Keratinocyte (primary cell): ENCODE results near the gene ACOXL. TPM values are rescaled to one million over a fixed set of nuclear protein-coding genes. Genes with fewer than 3 reads are reported as not detected.

Experiments used
- DNase-seq: peaks from one replicate; pipeline ENCODE4 v3.0.0-alpha.2; 2011; ENCODE audit warnings: low read depth, missing footprints, low spot score
- FAIRE-seq: peaks from 2 replicates; lab custom pipeline; 2011; peaks lifted over from hg19 to GRCh38; lab: Jason Lieb, UNC
- H2AFZ ChIP-seq: 2 replicates; pipeline ENCODE4 v1.6.0; 2012; ENCODE audit warnings: low read length, control low read depth, inconsistent platforms; ENCODE audit not compliant: control insufficient read depth
- H3K27ac ChIP-seq: 2 replicates; pipeline ENCODE4 v1.5.1; 2011; ENCODE audit warnings: low read length; ENCODE audit not compliant: control insufficient read depth, insufficient read depth
- H3K27me3 ChIP-seq: 3 replicates; pipeline ENCODE4 v1.6.0; 2011; ENCODE audit warnings: low read length; ENCODE audit not compliant: control insufficient read depth, insufficient read depth; ENCODE audit errors: extremely low read depth
- H3K36me3 ChIP-seq, 2 experiments: 2 replicates in 1 of 2; 3 replicates in 1 of 2; pipeline ENCODE4 v1.5.1; 2011; ENCODE audit warnings: low read length in 2 of 2, mild to moderate bottlenecking in 1 of 2; ENCODE audit not compliant: control insufficient read depth in 2 of 2, insufficient read depth in 2 of 2; ENCODE audit errors: extremely low read depth in 1 of 2
- H3K4me1 ChIP-seq: 3 replicates; pipeline ENCODE4 v1.5.1; 2011; ENCODE audit warnings: low read length; ENCODE audit not compliant: control insufficient read depth, insufficient read depth; ENCODE audit errors: extremely low read depth
- H3K4me2 ChIP-seq: 3 replicates; pipeline ENCODE4 v1.6.0; 2011; ENCODE audit warnings: low read depth, low read length; ENCODE audit not compliant: control insufficient read depth, insufficient read depth; ENCODE audit errors: extremely low read depth
- H3K4me3 ChIP-seq, 3 experiments: fragments of 200-600 bp in 1 of 3; sonication (generic) in 1 of 3; 2 replicates in 2 of 3; 3 replicates in 1 of 3; pipeline ENCODE4 v1.5.1; 2011 to 2016; ENCODE audit warnings: low read length in 3 of 3, mild to moderate bottlenecking in 3 of 3, control low read depth in 2 of 3, inconsistent platforms in 1 of 3, low read depth in 1 of 3, mixed read lengths in 1 of 3, mixed run types in 1 of 3, moderate library complexity in 1 of 3; ENCODE audit not compliant: control insufficient read depth in 2 of 3, insufficient read depth in 2 of 3; ENCODE audit errors: extremely low read depth in 1 of 3
- H3K79me2 ChIP-seq: 2 replicates; pipeline ENCODE4 v1.6.0; 2012; ENCODE audit warnings: low read length; ENCODE audit not compliant: control insufficient read depth, insufficient read depth
- H3K9ac ChIP-seq: 3 replicates; pipeline ENCODE4 v1.6.0; 2011; ENCODE audit warnings: low read length; ENCODE audit not compliant: control insufficient read depth, insufficient read depth; ENCODE audit errors: extremely low read depth
- H3K9me1 ChIP-seq: 3 replicates; pipeline ENCODE4 v1.6.0; 2011; ENCODE audit warnings: low read length; ENCODE audit not compliant: control insufficient read depth, insufficient read depth; ENCODE audit errors: extremely low read depth
- H3K9me3 ChIP-seq: 2 replicates; pipeline ENCODE4 v1.5.1; 2012; ENCODE audit warnings: low read depth, low read length; ENCODE audit not compliant: control insufficient read depth
- H4K20me1 ChIP-seq: 3 replicates; pipeline ENCODE4 v1.6.0; 2011; ENCODE audit warnings: low read length; ENCODE audit not compliant: control insufficient read depth, insufficient read depth; ENCODE audit errors: extremely low read depth
- EZH2 ChIP-seq: IDR thresholded peaks from one replicate; pipeline ENCODE4 v1.6.1; 2012; ENCODE audit warnings: inconsistent platforms, mild to moderate bottlenecking, low read length, moderate library complexity
- dilution Hi-C: fragments of 300-500 bp; cut with MboI; formaldehyde crosslinking; loops from one replicate; pipeline ENCODE4 v1.7.0; 2020; ENCODE audit warnings: low sequenced_read_pairs; ENCODE audit not compliant: extremely low pct_ligation_motif_present
- polyA plus RNA-seq, 5 experiments: library from polyadenylated mRNA; depleted of rRNA in 3 of 5; stranded (reverse) in 3 of 5; stranded (forward) in 1 of 5; unstranded in 1 of 5; fragments of >200 nt; gene quantifications; 1 replicate in 1 of 5; 2 replicates in 3 of 5; 3 replicates in 1 of 5; pipeline versions ENCODE4 v1.2.1 to v1.2.3, GENCODE V29; 2011 to 2012; ENCODE audit warnings: missing spikeins in 2 of 5, low read depth in 1 of 5, low replicate concordance in 1 of 5
- TF ChIP-seq, protein P1 (sequence below), 3 experiments: IDR thresholded peaks in 1 of 3; conservative IDR thresholded peaks in 1 of 3; optimal IDR thresholded peaks in 1 of 3; 2 replicates in 2 of 3; 3 replicates in 1 of 3; pipeline versions ENCODE3 to v1.5.1; 2011; ENCODE audit warnings: low read length in 3 of 3, mild to moderate bottlenecking in 3 of 3, moderate library complexity in 2 of 3, control low read depth in 1 of 3, inconsistent platforms in 1 of 3; ENCODE audit not compliant: insufficient read depth in 2 of 3; ENCODE audit errors: extremely low read depth in 1 of 3

ACOXL gene
- polyA plus RNA-seq, 1 donor (not counting 4 experiments of a cell fraction or from before 2014, with no cell fraction given) = 0.04 TPM

DNA sequence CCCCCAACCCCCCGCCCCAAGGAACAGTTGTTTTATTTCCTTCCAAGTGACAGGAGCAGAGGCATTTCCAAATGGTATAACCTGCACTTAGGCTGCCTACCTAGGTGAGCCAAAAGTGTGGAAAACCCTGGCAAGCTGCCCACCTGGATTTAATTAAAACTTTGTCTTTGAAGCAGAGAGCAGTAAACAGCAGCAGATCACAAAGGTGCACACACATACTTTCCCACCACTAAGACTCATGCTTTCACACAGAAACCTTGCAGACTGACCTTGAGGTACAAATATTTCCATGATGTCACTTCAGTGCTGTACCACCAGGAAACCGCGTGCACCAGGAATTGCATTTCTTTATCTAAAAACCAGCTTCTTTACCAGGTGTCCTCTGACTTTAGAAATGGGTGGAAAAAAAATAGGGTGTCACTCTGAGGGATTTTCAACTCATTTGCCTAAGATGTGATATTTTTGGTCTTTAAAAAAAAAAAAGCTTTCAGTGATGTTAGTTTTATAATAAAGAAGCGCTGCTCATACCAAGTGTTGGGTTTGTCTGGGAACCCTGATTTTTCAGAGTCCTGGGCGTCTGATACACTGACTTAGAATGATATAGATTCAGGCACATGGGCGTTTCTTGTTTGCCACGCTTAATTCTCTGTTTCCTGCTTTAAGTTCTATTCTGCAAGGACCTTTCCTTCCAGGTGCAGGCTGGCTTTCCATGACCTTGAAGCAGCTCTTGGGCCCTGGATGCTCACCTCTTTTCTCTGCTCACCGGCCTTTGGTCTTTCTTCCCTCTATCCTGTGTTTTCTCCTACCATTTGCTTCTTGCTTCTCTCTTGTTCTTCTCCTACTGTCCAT is 317.6 kb downstream of the ACOXL start:
- H3K27me3 ChIP-seq = peaks cover 56% of the 10 kb centered on the region
- no peak overlapping the region for H2AFZ ChIP-seq
- DNase-seq (no peak), FAIRE-seq (no peak)
- no peaks in the 10 kb centered on the region for H3K9me1 ChIP-seq
- H4K20me1 ChIP-seq = no peaks in the 10 kb centered on the region
- H3K9me3 ChIP-seq = no peaks in the 10 kb centered on the region
- dilution Hi-C loops = no loop called here
- no peak overlapping the region for H3K4me2 ChIP-seq
- no peak for TF ChIP-seq EZH2
- TF ChIP-seq, protein P1, sequence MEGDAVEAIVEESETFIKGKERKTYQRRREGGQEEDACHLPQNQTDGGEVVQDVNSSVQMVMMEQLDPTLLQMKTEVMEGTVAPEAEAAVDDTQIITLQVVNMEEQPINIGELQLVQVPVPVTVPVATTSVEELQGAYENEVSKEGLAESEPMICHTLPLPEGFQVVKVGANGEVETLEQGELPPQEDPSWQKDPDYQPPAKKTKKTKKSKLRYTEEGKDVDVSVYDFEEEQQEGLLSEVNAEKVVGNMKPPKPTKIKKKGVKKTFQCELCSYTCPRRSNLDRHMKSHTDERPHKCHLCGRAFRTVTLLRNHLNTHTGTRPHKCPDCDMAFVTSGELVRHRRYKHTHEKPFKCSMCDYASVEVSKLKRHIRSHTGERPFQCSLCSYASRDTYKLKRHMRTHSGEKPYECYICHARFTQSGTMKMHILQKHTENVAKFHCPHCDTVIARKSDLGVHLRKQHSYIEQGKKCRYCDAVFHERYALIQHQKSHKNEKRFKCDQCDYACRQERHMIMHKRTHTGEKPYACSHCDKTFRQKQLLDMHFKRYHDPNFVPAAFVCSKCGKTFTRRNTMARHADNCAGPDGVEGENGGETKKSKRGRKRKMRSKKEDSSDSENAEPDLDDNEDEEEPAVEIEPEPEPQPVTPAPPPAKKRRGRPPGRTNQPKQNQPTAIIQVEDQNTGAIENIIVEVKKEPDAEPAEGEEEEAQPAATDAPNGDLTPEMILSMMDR (optimal IDR thresholded peaks at IDR 0.05 in 1 of 3, IDR thresholded peaks at IDR 0.05 in 1 of 3, conservative IDR thresholded peaks at IDR 0.05 in 1 of 3; ENCODE audit: extremely low read depth in 1 of 3, insufficient read depth in 2 of 3, low read length in 3 of 3) = no peak
- no peak overlapping the region for H3K9ac ChIP-seq
- no peak overlapping the region for H3K4me3 ChIP-seq
- H3K79me2 ChIP-seq = no peaks in the 10 kb centered on the region
- H3K4me1 ChIP-seq = no peaks in the 10 kb centered on the region
- no peaks in the 10 kb centered on the region for H3K36me3 ChIP-seq
- H3K27ac ChIP-seq = no peak overlapping the region

DNA sequence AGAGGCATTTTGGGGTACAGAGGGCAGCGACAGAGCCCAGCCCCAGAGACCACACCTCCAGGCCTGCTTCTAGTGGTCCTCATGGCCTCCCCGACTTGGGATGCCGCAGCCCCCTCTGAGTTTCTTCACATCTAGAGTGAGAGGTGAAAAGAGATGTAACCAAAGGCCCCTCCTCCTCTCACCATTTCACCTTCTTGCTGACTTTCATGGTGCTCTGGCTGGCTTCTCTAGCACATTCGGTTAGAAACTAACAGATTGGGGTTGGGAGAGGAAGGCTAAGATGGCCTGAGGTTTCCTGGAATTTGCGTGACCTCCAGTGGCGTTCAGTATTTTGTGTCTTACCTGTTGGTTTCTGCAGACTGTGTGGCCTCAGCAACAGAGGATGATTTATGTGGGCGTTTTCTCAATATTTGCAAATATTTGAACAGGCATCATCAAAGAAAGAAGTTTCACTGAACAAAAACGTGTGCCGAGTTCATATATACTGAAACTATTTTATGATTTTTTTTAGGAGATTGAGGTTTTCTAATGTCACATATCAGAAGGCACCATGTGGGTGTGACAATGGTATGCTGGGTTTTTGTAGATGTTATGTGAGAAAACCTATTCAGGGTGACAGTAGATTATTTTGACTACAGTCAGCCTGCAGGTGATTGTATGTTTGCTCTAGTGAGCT is 318.5 kb downstream of the ACOXL start:
- Histone ChIP-seq H3K9ac (no peak overlapping the region), H3K27ac (no peak overlapping the region), H3K4me1 (no peaks in the 10 kb centered on the region), H3K9me1 (no peaks in the 10 kb centered on the region), H4K20me1 (no peaks in the 10 kb centered on the region), H3K79me2 (no peaks in the 10 kb centered on the region), H3K9me3 (no peaks in the 10 kb centered on the region), H3K36me3 (no peaks in the 10 kb centered on the region), H3K4me3 (no peak overlapping the region), H2AFZ (no peak overlapping the region), H3K27me3 (peaks cover 55% of the 10 kb centered on the region), H3K4me2 (no peak overlapping the region)
- dilution Hi-C loops = no loop called here
- no peak for DNase-seq
- no peak for FAIRE-seq
- TF ChIP-seq, protein P1 (optimal IDR thresholded peaks at IDR 0.05 in 1 of 3, IDR thresholded peaks at IDR 0.05 in 1 of 3, conservative IDR thresholded peaks at IDR 0.05 in 1 of 3; ENCODE audit: extremely low read depth in 1 of 3, insufficient read depth in 2 of 3, low read length in 3 of 3) = no peak
- no peak for TF ChIP-seq EZH2
